KOPT-K1 (cell line): ENCODE results near the gene AFTPH.

ENCODE experiments used
- H3K27ac ChIP-seq: fragments of 200-600 bp; sonication (generic); 2 replicates; pipeline ENCODE4 v1.5.1; 2016; ENCODE audit warnings: antibody characterized with exemption, mild to moderate bottlenecking, low read depth, low read length; ENCODE audit not compliant: poor library complexity, severe bottlenecking
- H3K36me3 ChIP-seq: fragments of 200-600 bp; sonication (generic); 2 replicates; pipeline ENCODE4 v1.5.1; 2017; ENCODE audit warnings: antibody characterized with exemption, mild to moderate bottlenecking, low read length, moderate library complexity; ENCODE audit not compliant: insufficient read depth
- H3K9me3 ChIP-seq: fragments of 200-600 bp; sonication (generic); 2 replicates; pipeline ENCODE4 v1.5.1; 2017; ENCODE audit warnings: antibody characterized with exemption, low read length, mild to moderate bottlenecking; ENCODE audit not compliant: insufficient read depth, poor library complexity, severe bottlenecking

AFTPH gene

GRCh38 chr2:64543008-64543697 lies 19.0 kb downstream of the AFTPH start:
- Histone ChIP-seq H3K27ac (no peak overlapping the region), H3K36me3 (no peaks in the 10 kb centered on the region), H3K9me3 (no peaks in the 10 kb centered on the region)

- no peaks in the 10 kb centered on the region for H3K36me3 ChIP-seq
- H3K9me3 ChIP-seq = no peaks in the 10 kb centered on the region
- H3K27ac ChIP-seq = no peak overlapping the region
These were observed 24.6 kb downstream of the AFTPH start for GRCh38 chr2:64548761-64549160.

- Histone ChIP-seq H3K36me3 (no peaks in the 10 kb centered on the region), H3K27ac (no peak overlapping the region), H3K9me3 (no peaks in the 10 kb centered on the region)
These were observed 25.9 kb downstream of the AFTPH start for GRCh38 chr2:64550042-64550441.

DNA sequence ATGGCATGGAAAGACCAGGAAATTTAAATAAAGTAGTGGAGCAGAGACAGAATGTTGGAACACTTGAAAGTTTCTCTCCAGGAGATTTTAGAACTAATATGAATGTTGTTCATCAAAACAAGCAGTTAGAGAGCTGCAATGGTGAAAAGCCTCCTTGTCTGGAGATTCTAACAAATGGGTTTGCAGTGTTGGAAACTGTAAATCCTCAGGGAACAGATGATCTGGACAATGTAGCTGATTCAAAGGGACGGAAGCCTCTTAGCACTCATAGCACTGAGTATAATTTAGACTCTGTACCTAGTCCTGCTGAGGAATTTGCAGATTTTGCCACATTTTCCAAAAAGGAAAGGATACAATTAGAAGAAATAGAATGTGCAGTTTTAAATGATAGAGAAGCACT lies 27.7 kb downstream of the AFTPH start:
- H3K27ac ChIP-seq = no peak overlapping the region
- H3K9me3 ChIP-seq = no peaks in the 10 kb centered on the region
- no peaks in the 10 kb centered on the region for H3K36me3 ChIP-seq

- 0 out of 2 replicates have a peak, but pooled peaks cover 4% of the 10 kb centered on the region for H3K36me3 ChIP-seq
- H3K9me3 ChIP-seq = no peaks in the 10 kb centered on the region
- no peak overlapping the region for H3K27ac ChIP-seq
These were observed 30.0 kb downstream of the AFTPH start for GRCh38 chr2:64554117-64554516.

- no peak overlapping the region for H3K27ac ChIP-seq
- H3K36me3 ChIP-seq = 0 out of 2 replicates have a peak, but pooled peaks cover 4% of the 10 kb centered on the region
- H3K9me3 ChIP-seq = no peaks in the 10 kb centered on the region
These were observed 34.4 kb downstream of the AFTPH start for GRCh38 chr2:64558445-64559081.

GRCh38 chr2:64562148-64562784 lies 38.1 kb downstream of the AFTPH start:
- 0 out of 2 replicates have a peak, but pooled peaks cover 4% of the 10 kb centered on the region for H3K36me3 ChIP-seq
- no peaks in the 10 kb centered on the region for H3K9me3 ChIP-seq
- no peak overlapping the region for H3K27ac ChIP-seq

GRCh38 chr2:64563436-64563938 lies 39.4 kb downstream of the AFTPH start:
- H3K36me3 ChIP-seq = peaks cover 5% of the 10 kb centered on the region; the same call in 1 of the 2 replicates
- no peaks in the 10 kb centered on the region for H3K9me3 ChIP-seq
- H3K27ac ChIP-seq = no peak overlapping the region

GRCh38 chr2:64565949-64566710 lies 42.0 kb downstream of the AFTPH start:
- Histone ChIP-seq H3K27ac (no peak overlapping the region), H3K36me3 (peaks cover 14% of the 10 kb centered on the region), H3K9me3 (no peaks in the 10 kb centered on the region)

DNA sequence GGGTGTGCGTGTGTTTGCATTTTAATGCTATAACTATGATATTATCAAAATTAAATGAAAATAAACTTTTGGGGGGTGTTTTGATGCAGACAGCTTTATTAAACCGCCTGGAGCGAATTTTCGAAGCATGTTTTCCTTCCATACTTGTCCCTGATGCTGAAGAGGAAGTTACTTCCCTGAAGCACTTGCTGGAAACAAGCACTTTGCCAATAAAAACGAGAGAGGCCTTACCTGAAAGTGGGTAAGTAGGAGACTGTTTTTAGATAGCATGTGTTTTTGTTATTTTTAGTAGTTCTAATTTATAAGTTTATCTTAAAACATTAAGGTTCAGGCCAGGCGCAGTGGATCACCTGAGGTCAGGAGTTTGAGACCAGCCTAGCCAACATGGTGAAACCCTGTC lies 43.3 kb downstream of the AFTPH start:
- Histone ChIP-seq H3K9me3 (no peaks in the 10 kb centered on the region), H3K36me3 (peaks cover 28% of the 10 kb centered on the region), H3K27ac (no peak overlapping the region)

GRCh38 chr2:64568836-64569235 lies 44.7 kb downstream of the AFTPH start:
- no peaks in the 10 kb centered on the region for H3K9me3 ChIP-seq
- H3K27ac ChIP-seq = no peak overlapping the region
- H3K36me3 ChIP-seq = peaks cover 41% of the 10 kb centered on the region

DNA sequence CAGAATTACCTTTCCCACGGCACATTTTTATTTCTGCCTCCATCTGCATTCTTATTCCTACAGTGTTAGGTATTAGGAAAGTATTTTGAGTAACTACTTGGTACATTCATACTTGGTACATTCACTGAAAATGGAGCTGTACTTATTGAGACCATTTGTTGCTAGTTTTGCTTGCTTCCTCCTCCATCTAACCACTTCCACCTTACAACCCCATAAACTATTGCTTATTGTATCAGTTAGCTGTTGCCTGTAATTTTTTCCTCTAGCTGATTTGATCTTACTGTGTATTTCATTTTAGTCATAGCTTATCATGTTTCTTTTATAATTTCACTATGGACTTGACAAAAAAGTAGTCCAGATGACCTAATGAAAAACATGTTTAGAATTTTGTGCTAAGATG lies 50.7 kb downstream of the AFTPH start:
- H3K36me3 ChIP-seq = peaks cover 79% of the 10 kb centered on the region
- H3K9me3 ChIP-seq = no peaks in the 10 kb centered on the region
- H3K27ac ChIP-seq = no peak overlapping the region

DNA sequence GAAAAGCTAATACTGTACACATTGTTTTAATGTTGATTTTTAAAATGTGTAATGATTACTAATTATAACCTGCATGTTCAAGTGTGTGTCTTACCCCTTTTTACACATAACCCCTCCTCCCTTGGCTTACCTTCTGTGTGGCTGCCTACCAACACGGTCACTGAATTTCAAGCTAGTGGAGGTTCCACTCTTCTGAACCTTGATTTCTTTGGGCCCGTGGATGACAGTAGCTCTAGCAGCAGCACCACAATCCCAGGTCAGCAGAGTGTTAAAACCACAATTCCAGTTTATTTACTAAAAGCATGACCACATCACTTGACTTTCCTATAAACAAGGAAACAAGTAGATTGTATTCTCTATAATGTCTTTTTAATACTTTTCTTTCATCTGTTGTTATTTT lies 56.9 kb downstream of the AFTPH start:
- Histone ChIP-seq H3K27ac (no peak overlapping the region), H3K9me3 (no peaks in the 10 kb centered on the region), H3K36me3 (peaks cover 61% of the 10 kb centered on the region)

- Histone ChIP-seq H3K27ac (no peak overlapping the region), H3K36me3 (peaks cover 55% of the 10 kb centered on the region)
These were observed 57.8 kb downstream of the AFTPH start for GRCh38 chr2:64581777-64582539.

More at GRCh38 chr2:64581777-64582539, 57.8 kb downstream of the AFTPH start:
- no peaks in the 10 kb centered on the region for H3K9me3 ChIP-seq
